Gastrocnemius medialis (tissue), 4 donors: ENCODE measurements around the gene LPCAT1.

Experiments
- CTCF ChIP-seq, 5 experiments: fragments of 450-650 bp in 3 of 5; fragments of 200-600 bp in 2 of 5; sonication (generic) in 2 of 5; IDR thresholded peaks in 4 of 5; conservative IDR thresholded peaks in 1 of 5; 1 replicate in 4 of 5; 2 replicates in 1 of 5; pipeline ENCODE4 v1.5.1; 2016 to 2019; ENCODE audit warnings: antibody characterized with exemption in 5 of 5, mild to moderate bottlenecking in 3 of 5, moderate library complexity in 3 of 5
- POLR2A ChIP-seq, 2 donors: fragments of 450-650 bp; IDR thresholded peaks; one replicate each; pipeline ENCODE4 v1.6.1; 2017; ENCODE audit warnings: antibody characterized with exemption in 2 of 2, mild to moderate bottlenecking in 2 of 2, moderate library complexity in 2 of 2

GRCh38 chr5:1557114-1557873 lies 33.5 kb upstream of the LPCAT1 start:
- no peak for TF ChIP-seq POLR2A (IDR thresholded peaks at IDR 0.05)
- TF ChIP-seq CTCF (IDR thresholded peaks at IDR 0.05 in 4 of 5, conservative IDR thresholded peaks at IDR 0.05 in 1 of 5), result no peak
